GM06990 (cell line): ENCODE results near the gene SDR9C7.
"Not testable (repeated sequence)": the region's sequence is repeated elsewhere in the genome, so short reads cannot be mapped to it uniquely, and the experiment has no call there.

Source experiments
- DNase-seq: peaks from one replicate; pipeline ENCODE4 v3.0.0-alpha.2; 2011; ENCODE audit not compliant: insufficient read length; ENCODE audit errors: extremely low read depth
- H3K27me3 ChIP-seq: replicated peaks from 2 replicates; pipeline ENCODE4 v1.6.0; 2011; ENCODE audit warnings: low read length; ENCODE audit not compliant: control insufficient read depth, insufficient read depth
- H3K36me3 ChIP-seq: 2 replicates; pipeline ENCODE4 v1.5.1; 2011; ENCODE audit warnings: low read length; ENCODE audit not compliant: control insufficient read depth, insufficient read depth
- H3K4me3 ChIP-seq: replicated peaks from 2 replicates; pipeline ENCODE4 v1.5.1; 2011; ENCODE audit warnings: low read depth, mild to moderate bottlenecking, control low read depth, low read length
- CTCF ChIP-seq: IDR thresholded peaks from 2 replicates; pipeline ENCODE4 v1.5.1; 2011; ENCODE audit warnings: low read length, control low read depth, mild to moderate bottlenecking, inconsistent platforms; ENCODE audit not compliant: insufficient read depth, poor library complexity, severe bottlenecking

The SDR9C7 gene

GRCh38 chr12:56885316-56885715 lies 48.9 kb downstream of the SDR9C7 start:
- Histone ChIP-seq H3K4me3 (no peak overlapping the region), H3K36me3 (no peaks in the 10 kb centered on the region), H3K27me3 (no peaks in the 10 kb centered on the region)
- no peak for DNase-seq
- TF ChIP-seq CTCF: no peak

GRCh38 chr12:56884421-56884820 lies 49.8 kb downstream of the SDR9C7 start:
- no peak for DNase-seq

GRCh38 chr12:56882407-56882806 lies 51.8 kb downstream of the SDR9C7 start:
- not testable (repeated sequence) for H3K27me3 ChIP-seq, H3K36me3 ChIP-seq, DNase-seq, H3K4me3 ChIP-seq

More at GRCh38 chr12:56884421-56884820, 49.8 kb downstream of the SDR9C7 start:
- Histone ChIP-seq H3K36me3 (no peaks in the 10 kb centered on the region), H3K4me3 (no peak overlapping the region), H3K27me3 (no peaks in the 10 kb centered on the region)
- TF ChIP-seq CTCF: no peak

- H3K36me3 ChIP-seq: no peaks in the 10 kb centered on the region
- no peak overlapping the region for H3K4me3 ChIP-seq
- TF ChIP-seq CTCF: no peak
- no peak for DNase-seq
- no peaks in the 10 kb centered on the region for H3K27me3 ChIP-seq
Measured at GRCh38 chr12:56880125-56880992, 53.8 kb downstream of the SDR9C7 start.

- not testable (repeated sequence) for H3K36me3 ChIP-seq, DNase-seq, H3K4me3 ChIP-seq, H3K27me3 ChIP-seq
Measured at GRCh38 chr12:56879240-56880124, 54.7 kb downstream of the SDR9C7 start.

- no peak for TF ChIP-seq CTCF
Measured at GRCh38 chr12:56878010-56878339, 56.2 kb downstream of the SDR9C7 start.

More at GRCh38 chr12:56878010-56878339, 56.2 kb downstream of the SDR9C7 start:
- Histone ChIP-seq H3K27me3 (no peaks in the 10 kb centered on the region), H3K4me3 (no peak overlapping the region), H3K36me3 (no peaks in the 10 kb centered on the region)
- no peak for DNase-seq
